K562 (cell line): Measurements from ENCODE around the gene CBFA2T3. TPM values are rescaled to one million over a fixed set of nuclear protein-coding genes. Genes with fewer than 3 reads are reported as not detected.

Source experiments
- CHD4 ChIP-seq: fragments of 200-600 bp; sonication (generic); IDR thresholded peaks from 3 replicates; pipeline ENCODE4 v1.6.1; 2012; ENCODE audit warnings: low read depth, mild to moderate bottlenecking, mixed read lengths, low read length, inconsistent platforms; ENCODE audit not compliant: insufficient read depth, insufficient replicate concordance, poor library complexity, severe bottlenecking
- CREB1 ChIP-seq, 2 experiments: sonication (generic) in 1 of 2; formaldehyde crosslinking in 1 of 2; IDR thresholded peaks; 2 replicates each; pipeline versions ENCODE4 v1.6.1 to v1.8.0; 2012 to 2022; ENCODE audit warnings: inconsistent platforms in 1 of 2, mild to moderate bottlenecking in 1 of 2, missing genetic modification reagents in 1 of 2, moderate library complexity in 1 of 2
- ELF2 ChIP-seq: fragments of 250-450 bp; sonication (Bioruptor Pico); IDR thresholded peaks from 2 replicates; pipeline ENCODE4 v1.5.0; 2021; ENCODE audit warnings: mild to moderate bottlenecking
- ESRRA ChIP-seq: fragments of 450-650 bp; IDR thresholded peaks from 2 replicates; pipeline ENCODE4 v1.6.1; 2014; ENCODE audit warnings: low read depth, mild to moderate bottlenecking, moderate library complexity, borderline replicate concordance
- MAX ChIP-seq: sonication (generic); formaldehyde crosslinking; IDR thresholded peaks from 2 replicates; pipeline ENCODE4 v1.9.0; 2022; ENCODE audit warnings: mild to moderate bottlenecking, missing genetic modification reagents
- MBD2 ChIP-seq: sonication (generic); IDR thresholded peaks from 2 replicates; pipeline ENCODE4 v1.6.1; 2016; ENCODE audit warnings: low read depth, borderline replicate concordance
- NR2C2 ChIP-seq, 2 experiments: fragments of 200-800 bp in 1 of 2; sonication (Bioruptor generic) in 1 of 2; sonication (generic) in 1 of 2; formaldehyde crosslinking in 1 of 2; IDR thresholded peaks; 2 replicates each; pipeline versions ENCODE4 v1.6.1 to v1.8.0; 2016 to 2022; ENCODE audit warnings: mild to moderate bottlenecking in 1 of 2, missing compliant biosample characterization in 1 of 2, missing genetic modification characterization in 1 of 2, missing genetic modification reagents in 1 of 2
- PCBP2 ChIP-seq: fragments of 200-400 bp; formaldehyde crosslinking; IDR thresholded peaks from 2 replicates; pipeline ENCODE4 v1.6.1; 2018; ENCODE audit warnings: low read length, low read depth, mild to moderate bottlenecking, moderate library complexity; ENCODE audit not compliant: poor library complexity, severe bottlenecking
- PHTF2 ChIP-seq: fragments of 250-450 bp; sonication (Bioruptor Pico); IDR thresholded peaks from 2 replicates; pipeline ENCODE4 v1.5.0; 2021; ENCODE audit warnings: mild to moderate bottlenecking
- TAF1 ChIP-seq: IDR thresholded peaks from 2 replicates; pipeline ENCODE4 v1.6.1; 2011; ENCODE audit warnings: mild to moderate bottlenecking, low read length, moderate library complexity; ENCODE audit not compliant: insufficient read depth, control insufficient read depth, severe bottlenecking; ENCODE audit errors: extremely low read depth
- USF1 ChIP-seq: sonication (generic); formaldehyde crosslinking; IDR thresholded peaks from 2 replicates; pipeline ENCODE4 v1.9.0; 2022; ENCODE audit warnings: mild to moderate bottlenecking, missing genetic modification reagents
- ZNF184 ChIP-seq: sonication (generic); formaldehyde crosslinking; IDR thresholded peaks from 2 replicates; pipeline ENCODE4 v1.5.0; 2020; ENCODE audit warnings: missing genetic modification reagents
- polyA plus RNA-seq, 8 experiments: library from polyadenylated mRNA; depleted of rRNA in 4 of 8; stranded (reverse) in 5 of 8; unstranded in 3 of 8; fragments of >200 nt; fragmentation: Nextera tagmentation in 2 of 8; fragmentation: Illumina TruSeq in 1 of 8; extraction: Ambion mirVana in 2 of 8; extraction: Trizol in 1 of 8; gene quantifications; 2 replicates each; pipeline versions ENCODE4 v1.2.1 to v1.2.3, GENCODE V29; 2011 to 2014; ENCODE audit warnings: inconsistent platforms in 1 of 8, missing spikeins in 1 of 8
- total RNA-seq, 7 experiments: library from RNA; depleted of rRNA in 6 of 7; stranded (reverse); fragments of >200 nt in 6 of 7; fragmentation: Illumina TruSeq in 2 of 7; extraction: Trizol in 2 of 7; gene quantifications; 2 replicates each; pipeline versions ENCODE4 v1.2.1 to v1.2.3, GENCODE V29; 2011 to 2021; ENCODE audit warnings: low replicate concordance in 1 of 7
- TF ChIP-seq, protein P1 (sequence below), 2 experiments: fragments of 150-350 bp in 1 of 2; IDR thresholded peaks; 2 replicates each; pipeline ENCODE4 v1.6.1; 2012 to 2016; ENCODE audit warnings: low read depth in 2 of 2, low read length in 2 of 2, mild to moderate bottlenecking in 1 of 2, moderate library complexity in 1 of 2

Gene CBFA2T3
- total and polyA plus RNA-seq, 9 of the 15 experiments (the other 6 are each of a cell fraction or from before 2014, with no cell fraction given): 2.3 to 145 (median 6.7) TPM

GRCh38 chr16:88977018-88977811, at the start of gene CBFA2T3 (continued):
- peak; percentile 70 for TF ChIP-seq TAF1
- TF ChIP-seq ZNF184 (CRISPR knock-in tag): no peak
- peak; percentile 81 for TF ChIP-seq MBD2
- TF ChIP-seq ESRRA: peak; percentile 73
- no peak for TF ChIP-seq PHTF2 (CRISPR knock-in tag)
- TF ChIP-seq MAX (CRISPR knock-in tag): peak; percentile 95
- 0 out of 2 replicates have a peak, but pooled peaks have one; percentile 22 for TF ChIP-seq USF1 (CRISPR knock-in tag)
- no peak for TF ChIP-seq CREB1 (IDR thresholded peaks at IDR 0.05)
- TF ChIP-seq CREB1 (CRISPR knock-in tag; IDR thresholded peaks at IDR 0.05): peak; percentile 21; the same call in 1 of the 2 replicates
- TF ChIP-seq, protein P1, sequence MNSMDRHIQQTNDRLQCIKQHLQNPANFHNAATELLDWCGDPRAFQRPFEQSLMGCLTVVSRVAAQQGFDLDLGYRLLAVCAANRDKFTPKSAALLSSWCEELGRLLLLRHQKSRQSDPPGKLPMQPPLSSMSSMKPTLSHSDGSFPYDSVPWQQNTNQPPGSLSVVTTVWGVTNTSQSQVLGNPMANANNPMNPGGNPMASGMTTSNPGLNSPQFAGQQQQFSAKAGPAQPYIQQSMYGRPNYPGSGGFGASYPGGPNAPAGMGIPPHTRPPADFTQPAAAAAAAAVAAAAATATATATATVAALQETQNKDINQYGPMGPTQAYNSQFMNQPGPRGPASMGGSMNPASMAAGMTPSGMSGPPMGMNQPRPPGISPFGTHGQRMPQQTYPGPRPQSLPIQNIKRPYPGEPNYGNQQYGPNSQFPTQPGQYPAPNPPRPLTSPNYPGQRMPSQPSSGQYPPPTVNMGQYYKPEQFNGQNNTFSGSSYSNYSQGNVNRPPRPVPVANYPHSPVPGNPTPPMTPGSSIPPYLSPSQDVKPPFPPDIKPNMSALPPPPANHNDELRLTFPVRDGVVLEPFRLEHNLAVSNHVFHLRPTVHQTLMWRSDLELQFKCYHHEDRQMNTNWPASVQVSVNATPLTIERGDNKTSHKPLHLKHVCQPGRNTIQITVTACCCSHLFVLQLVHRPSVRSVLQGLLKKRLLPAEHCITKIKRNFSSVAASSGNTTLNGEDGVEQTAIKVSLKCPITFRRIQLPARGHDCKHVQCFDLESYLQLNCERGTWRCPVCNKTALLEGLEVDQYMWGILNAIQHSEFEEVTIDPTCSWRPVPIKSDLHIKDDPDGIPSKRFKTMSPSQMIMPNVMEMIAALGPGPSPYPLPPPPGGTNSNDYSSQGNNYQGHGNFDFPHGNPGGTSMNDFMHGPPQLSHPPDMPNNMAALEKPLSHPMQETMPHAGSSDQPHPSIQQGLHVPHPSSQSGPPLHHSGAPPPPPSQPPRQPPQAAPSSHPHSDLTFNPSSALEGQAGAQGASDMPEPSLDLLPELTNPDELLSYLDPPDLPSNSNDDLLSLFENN (IDR thresholded peaks at IDR 0.05; ENCODE audit: low read depth in 2 of 2, low read length in 2 of 2): peak in 1 of 2 experiments; percentile 84; a peak in 2 of 4 replicates
- peak; percentile 39; the same call in 1 of the 2 replicates for TF ChIP-seq NR2C2 (CRISPR knock-in tag; IDR thresholded peaks at IDR 0.05)
- peak; percentile 85 for TF ChIP-seq NR2C2 (tag; IDR thresholded peaks at IDR 0.05)
- no peak for TF ChIP-seq ELF2
- no peak for TF ChIP-seq PCBP2
- no peak for TF ChIP-seq CHD4
- TF ChIP-seq, all 486 proteins: peak for 131
